GM13977 (cell line): ENCODE data around the gene TMEM89.

Source experiments
- DNase-seq: peaks from one replicate; pipeline ENCODE4 v3.0.0; 2012; ENCODE audit warnings: low spot score
- CTCF ChIP-seq: IDR thresholded peaks from 2 replicates; pipeline ENCODE4 v1.5.1; 2012; ENCODE audit warnings: mild to moderate bottlenecking, control low read depth; ENCODE audit not compliant: insufficient read depth; ENCODE audit errors: extremely low read depth, missing control alignments
- in situ Hi-C: fragments of 300-500 bp; cut with MboI; formaldehyde crosslinking; loops from one replicate; pipeline ENCODE4 v1.12.0; 2022; ENCODE audit warnings: low sequenced_read_pairs, low pct_unique_long_range_greater_than_20kb, mixed read lengths, inconsistent platforms; ENCODE audit not compliant: unreplicated experiment

The TMEM89 gene

GRCh38 chr3:48621461-48621869 is at the start of gene TMEM89:
Gene TMEM89 (minus strand): TSS chr3:48621769. CDS start chr3:48621756, 13 bp downstream.
- DNase-seq, result no peak
- no peak for TF ChIP-seq CTCF
- in situ Hi-C loops, result no loop called here

- TF ChIP-seq CTCF, result no peak
- in situ Hi-C loops, result no loop called here
- DNase-seq, result no peak
Observed at GRCh38 chr3:48664929-48665328, 43.4 kb upstream of the TMEM89 start.

- in situ Hi-C loops, result no loop called here
- no peak for TF ChIP-seq CTCF
- DNase-seq, result no peak
Observed at GRCh38 chr3:48664313-48664644, 42.7 kb upstream of the TMEM89 start.

GRCh38 chr3:48663489-48664312 is 42.1 kb upstream of the TMEM89 start:
- peak; percentile 99 for DNase-seq
- in situ Hi-C loops, result no loop called here
- TF ChIP-seq CTCF, result peak; percentile 81

GRCh38 chr3:48662753-48663488 is 41.4 kb upstream of the TMEM89 start, which contains the start of gene CELSR3:
Gene CELSR3 (minus strand): TSS chr3:48662886. CDS start chr3:48662634, 252 bp downstream.
- no peak for TF ChIP-seq CTCF
- in situ Hi-C loops, result no loop called here
- peak; percentile 73 for DNase-seq

- in situ Hi-C loops, result no loop called here
- no peak for DNase-seq
- no peak for TF ChIP-seq CTCF
Observed at GRCh38 chr3:48662145-48662752, 40.7 kb upstream of the TMEM89 start.
